Panc1 (cell line): Measurements from ENCODE around the gene ELP5.

Experiments
- CTCF ChIP-seq: fragments of 450-650 bp; IDR thresholded peaks from 2 replicates; pipeline ENCODE4 v1.5.1; 2017; ENCODE audit warnings: mild to moderate bottlenecking
- TCF7L2 ChIP-seq: IDR thresholded peaks from 2 replicates; pipeline ENCODE4 v1.6.1; 2011; ENCODE audit warnings: mild to moderate bottlenecking, low read depth, low read length, inconsistent platforms

GRCh38 chr17:7235693-7236665 is 16.0 kb upstream of the ELP5 start:
- TF ChIP-seq TCF7L2: no peak
- TF ChIP-seq CTCF: no peak
